RWPE2 (cell line): ENCODE data around the gene CEP85L.

Experiments used
- ATAC-seq: fragments of 200-7000 bp; cut with Tn5 transposase; 3 replicates; pipeline ENCODE4 v1.9.1; 2021; ENCODE audit warnings: low read depth
- DNase-seq: peaks from one replicate; pipeline ENCODE4 v3.0.0-alpha.2; 2020; ENCODE audit warnings: low spot score
- H3K27ac ChIP-seq: fragments of 450-650 bp; 2 replicates; pipeline ENCODE4 v1.5.1; 2017; ENCODE audit warnings: mild to moderate bottlenecking; ENCODE audit not compliant: poor library complexity, severe bottlenecking
- H3K27me3 ChIP-seq: fragments of 250-450 bp; sonication (Bioruptor Pico); 2 replicates; pipeline ENCODE4 v1.5.1; 2021; ENCODE audit warnings: mild to moderate bottlenecking, moderate library complexity; ENCODE audit not compliant: insufficient read depth, poor library complexity, severe bottlenecking
- H3K36me3 ChIP-seq: fragments of 250-450 bp; sonication (Bioruptor Pico); 2 replicates; pipeline ENCODE4 v1.5.1; 2020; ENCODE audit warnings: low read depth, mild to moderate bottlenecking, moderate library complexity
- H3K4me1 ChIP-seq: fragments of 250-450 bp; sonication (Bioruptor Pico); 2 replicates; pipeline ENCODE4 v1.5.1; 2021; ENCODE audit warnings: mild to moderate bottlenecking, moderate library complexity; ENCODE audit not compliant: insufficient read depth, poor library complexity, severe bottlenecking
- H3K4me3 ChIP-seq: fragments of 250-450 bp; sonication (Bioruptor Pico); 2 replicates; pipeline ENCODE4 v1.5.1; 2021; ENCODE audit warnings: mild to moderate bottlenecking, moderate library complexity; ENCODE audit not compliant: severe bottlenecking
- H3K9me3 ChIP-seq: fragments of 250-450 bp; sonication (Bioruptor Pico); 2 replicates; pipeline ENCODE4 v1.5.1; 2021; ENCODE audit warnings: mild to moderate bottlenecking, moderate library complexity; ENCODE audit not compliant: severe bottlenecking
- CTCF ChIP-seq: fragments of 450-650 bp; IDR thresholded peaks from one replicate; pipeline ENCODE4 v1.5.1; 2017; ENCODE audit warnings: mild to moderate bottlenecking, moderate library complexity; ENCODE audit not compliant: poor library complexity, severe bottlenecking

Gene CEP85L

GRCh38 chr6:118525913-118526780 lies 125.2 kb downstream of the CEP85L start:
- H3K27ac ChIP-seq, result no peak overlapping the region
- H3K9me3 ChIP-seq, result no peaks in the 10 kb centered on the region
- no peak for TF ChIP-seq CTCF
- no peaks in the 10 kb centered on the region for H3K4me1 ChIP-seq
- DNase-seq (no peak), ATAC-seq (no peak)
- H3K27me3 ChIP-seq, result no peaks in the 10 kb centered on the region
- peaks cover 9% of the 10 kb centered on the region; the same call in 1 of the 2 replicates for H3K36me3 ChIP-seq
- no peak overlapping the region for H3K4me3 ChIP-seq

- peaks cover 9% of the 10 kb centered on the region; the same call in 1 of the 2 replicates for H3K36me3 ChIP-seq
- H3K27me3 ChIP-seq, result no peaks in the 10 kb centered on the region
- no peak for TF ChIP-seq CTCF
- H3K4me3 ChIP-seq, result no peak overlapping the region
- no peaks in the 10 kb centered on the region for H3K4me1 ChIP-seq
- no peak overlapping the region for H3K27ac ChIP-seq
- ATAC-seq, result no peak
- H3K9me3 ChIP-seq, result no peaks in the 10 kb centered on the region
- no peak for DNase-seq
Measured at GRCh38 chr6:118524686-118525085, 126.7 kb downstream of the CEP85L start.

GRCh38 chr6:118523216-118523615 lies 128.2 kb downstream of the CEP85L start:
- DNase-seq, result no peak
- H3K27me3 ChIP-seq, result no peaks in the 10 kb centered on the region
- H3K27ac ChIP-seq, result no peak overlapping the region
- H3K4me3 ChIP-seq, result no peak overlapping the region
- H3K4me1 ChIP-seq, result no peaks in the 10 kb centered on the region
- ATAC-seq, result no peak
- peaks cover 9% of the 10 kb centered on the region; the same call in 1 of the 2 replicates for H3K36me3 ChIP-seq
- H3K9me3 ChIP-seq, result no peaks in the 10 kb centered on the region
- no peak for TF ChIP-seq CTCF

GRCh38 chr6:118522422-118522821 lies 129.0 kb downstream of the CEP85L start:
- no peak for DNase-seq
- Histone ChIP-seq H3K9me3 (no peaks in the 10 kb centered on the region), H3K27me3 (no peaks in the 10 kb centered on the region), H3K36me3 (peaks cover 9% of the 10 kb centered on the region; the same call in 1 of the 2 replicates), H3K27ac (no peak overlapping the region), H3K4me3 (no peak overlapping the region), H3K4me1 (no peaks in the 10 kb centered on the region)
- ATAC-seq, result no peak
- TF ChIP-seq CTCF, result no peak

- no peak for TF ChIP-seq CTCF
- ATAC-seq, result no peak
Measured at GRCh38 chr6:118514689-118515088, 136.7 kb downstream of the CEP85L start.

More at GRCh38 chr6:118514689-118515088, 136.7 kb downstream of the CEP85L start:
- H3K9me3 ChIP-seq, result no peaks in the 10 kb centered on the region
- no peak overlapping the region for H3K27ac ChIP-seq
- H3K4me3 ChIP-seq, result no peak overlapping the region
- no peaks in the 10 kb centered on the region for H3K27me3 ChIP-seq
- no peak for DNase-seq
- H3K36me3 ChIP-seq, result no peaks in the 10 kb centered on the region
- H3K4me1 ChIP-seq, result no peaks in the 10 kb centered on the region
